ENCODE measurements around the gene ZGRF1.
A peak's percentile ranks its signal among the peaks of the same experiment; 100 is the strongest.
"Not testable (repeated sequence)": the region's sequence is repeated elsewhere in the genome, so short reads cannot be mapped to it uniquely, and the experiment has no call there.

Gene ZGRF1

DNA sequence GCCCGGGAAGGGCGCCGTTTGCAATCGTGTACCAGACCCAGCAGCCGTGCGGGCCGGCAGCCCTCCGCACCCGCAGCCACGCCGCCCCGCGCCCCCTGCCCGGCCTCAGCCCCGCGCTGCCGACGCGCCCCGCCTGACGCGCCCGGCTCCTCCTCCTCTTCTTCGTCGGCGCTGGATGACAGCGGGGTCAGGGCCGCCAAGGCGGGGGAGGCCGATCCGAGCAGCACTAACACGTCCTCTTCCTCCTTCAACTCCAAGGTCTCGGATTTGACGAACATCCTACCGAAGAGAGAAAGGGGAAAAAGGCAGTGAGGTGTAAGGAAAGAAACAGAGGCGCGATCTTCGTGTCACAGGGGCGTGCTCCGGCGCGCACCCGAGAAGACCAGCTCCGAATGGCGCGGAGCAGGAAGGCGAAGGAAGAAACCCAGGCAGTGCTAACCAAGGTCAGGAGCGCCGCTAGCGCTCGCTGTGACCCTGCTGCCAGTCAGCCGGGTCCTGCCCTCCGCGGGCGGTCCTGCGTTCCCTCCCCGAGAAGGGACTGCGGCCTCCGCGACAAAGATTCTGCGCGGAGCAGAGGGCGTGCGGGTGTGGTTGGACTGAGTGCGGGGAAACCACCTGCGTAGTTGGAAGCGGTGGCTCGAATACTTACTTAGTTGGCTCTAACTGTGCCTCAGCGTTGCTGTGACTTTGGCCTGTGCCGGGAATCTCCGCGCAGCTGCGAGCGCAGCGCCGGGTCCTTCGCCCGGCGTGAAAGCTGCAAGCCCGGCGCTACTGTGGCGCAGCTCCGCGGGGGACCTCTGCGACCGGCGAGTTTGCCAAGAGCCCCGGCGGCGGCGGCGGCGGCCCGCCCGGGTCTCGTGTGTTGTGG, 121.3 kb downstream of the ZGRF1 start:
- DNase-seq (ENCODE audit: low spot score) = peak; percentile 49

GRCh38 chr4:112514647-112515197, 122.0 kb downstream of the ZGRF1 start:
- DNase-seq (ENCODE audit: low spot score) = no peak

GRCh38 chr4:112513971-112514646, 122.6 kb downstream of the ZGRF1 start:
- DNase-seq (ENCODE audit: low spot score) = no peak

GRCh38 chr4:112511803-112512118, 124.9 kb downstream of the ZGRF1 start:
- DNase-seq (ENCODE audit: low spot score) = no peak

- DNase-seq (ENCODE audit: low spot score) = no peak
Observed at GRCh38 chr4:112511093-112511802, 125.5 kb downstream of the ZGRF1 start.

DNA sequence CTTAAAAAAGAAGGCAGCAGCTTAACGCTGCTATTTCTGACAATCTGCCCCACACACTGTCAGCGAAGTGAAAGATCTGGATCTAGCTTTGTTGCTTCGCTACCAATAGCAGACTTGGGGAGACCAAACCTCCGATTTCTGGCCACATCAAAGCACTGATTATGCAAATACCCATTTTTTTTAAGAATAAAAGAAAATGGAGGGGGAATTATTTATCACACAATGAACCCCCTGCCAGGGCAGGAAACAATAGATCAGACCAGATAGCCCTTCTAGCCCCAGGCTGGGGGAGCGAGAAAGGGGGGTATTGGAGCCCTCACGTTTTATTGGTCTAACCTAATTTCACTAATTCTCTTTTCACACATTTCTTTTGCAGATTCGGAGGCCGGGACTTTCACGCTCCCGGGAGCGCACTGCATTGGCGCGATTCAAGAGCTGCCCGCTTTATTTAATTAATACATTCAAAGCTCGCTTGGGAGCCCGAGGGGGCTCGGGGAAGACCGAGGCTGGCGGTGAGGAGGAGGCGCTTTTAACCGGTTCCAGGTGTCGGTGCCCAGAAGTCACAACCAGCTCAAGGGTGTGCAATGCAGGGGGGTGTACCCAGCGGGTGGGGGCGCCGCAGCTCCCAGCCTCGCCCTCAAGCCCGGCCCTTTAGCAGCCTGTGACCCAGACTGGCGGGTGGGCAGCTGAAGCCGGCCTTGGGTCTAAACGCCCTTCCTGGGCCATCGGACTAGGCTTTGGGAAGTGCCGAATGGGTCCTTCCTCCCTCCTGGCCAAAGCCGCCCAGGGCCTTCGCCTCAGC, 126.2 kb downstream of the ZGRF1 start:
- no peak for DNase-seq (ENCODE audit: low spot score)

- no peak for DNase-seq (ENCODE audit: low spot score)
Observed at GRCh38 chr4:112509243-112510141, 127.2 kb downstream of the ZGRF1 start.

- no peak for DNase-seq (ENCODE audit: low spot score)
Observed at GRCh38 chr4:112508356-112508755, 128.4 kb downstream of the ZGRF1 start.

DNA sequence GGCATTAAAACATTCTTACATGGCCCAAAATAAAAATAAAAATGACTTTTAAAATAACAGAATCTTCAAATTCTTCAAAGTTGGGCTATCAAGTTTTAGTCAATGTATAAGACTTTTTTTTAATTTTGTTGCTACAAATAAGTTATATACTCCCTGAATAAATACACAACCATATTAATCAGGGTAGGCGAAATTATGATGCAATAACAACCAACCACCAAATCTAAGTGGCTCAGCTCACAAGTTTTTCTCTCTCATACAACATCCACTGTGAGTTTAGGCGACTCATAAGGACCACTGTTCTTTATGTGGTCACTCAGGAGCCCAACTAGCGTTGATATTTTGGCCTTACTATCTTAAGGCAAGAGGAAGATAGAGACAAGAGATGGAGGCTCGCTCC, 131.9 kb downstream of the ZGRF1 start:
- no peak for DNase-seq (ENCODE audit: low spot score)

GRCh38 chr4:112502871-112503270, 133.8 kb downstream of the ZGRF1 start:
- no peak for DNase-seq (ENCODE audit: low spot score)

DNA sequence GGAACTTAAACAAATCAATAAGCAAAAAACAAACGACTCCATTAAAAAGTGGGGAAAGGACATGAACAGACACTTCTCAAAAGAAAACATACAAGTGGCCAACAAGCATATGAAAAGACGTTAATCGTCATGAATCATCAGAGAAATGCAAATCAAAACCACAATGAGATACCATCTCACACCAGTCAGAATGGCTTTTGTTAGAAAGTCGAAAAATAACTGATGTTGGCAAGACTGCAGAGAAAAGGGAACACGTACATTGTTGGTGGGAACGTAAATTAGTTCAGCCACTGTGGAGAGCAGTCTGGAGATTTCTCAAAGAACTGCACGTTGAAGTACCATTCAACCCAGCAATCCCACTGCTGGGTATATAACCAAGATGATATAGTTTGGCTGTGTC, 144.4 kb downstream of the ZGRF1 start:
- no peak for DNase-seq (ENCODE audit: low spot score)

DNA sequence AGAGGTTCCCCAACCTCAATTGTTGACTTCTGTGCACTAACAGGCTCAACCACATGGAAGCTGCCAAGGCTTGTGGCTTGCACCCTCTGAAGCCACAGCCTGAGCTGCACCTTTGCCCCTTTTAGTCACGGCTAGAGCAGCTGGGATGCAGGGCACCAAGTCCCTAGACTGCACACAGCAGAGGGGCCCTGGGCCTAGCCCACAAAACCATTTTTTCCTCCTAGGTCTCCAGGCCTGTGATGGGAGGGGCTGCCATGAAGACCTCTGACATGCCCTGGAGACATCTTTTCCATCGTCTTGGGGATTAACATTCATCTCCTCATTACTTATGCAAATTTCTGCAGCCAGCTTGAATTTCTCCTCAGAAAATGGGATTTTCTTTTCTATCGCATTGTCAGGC, 145.9 kb downstream of the ZGRF1 start:
- not testable (repeated sequence) for DNase-seq (ENCODE audit: low spot score)

All from hepatic stellate cell (primary cell).